ENCODE results near the gene HIVEP3.

The HIVEP3 gene

GRCh38 chr1:41849211-41849759 lies 69.4 kb downstream of the HIVEP3 start:
- DNase-seq (ENCODE audit: low read depth in 2 of 2, low spot score in 1 of 2) = no peak

GRCh38 chr1:41848216-41848952 lies 70.3 kb downstream of the HIVEP3 start:
- DNase-seq (ENCODE audit: low read depth in 2 of 2, low spot score in 1 of 2) = no peak

GRCh38 chr1:41847733-41848132 lies 71.0 kb downstream of the HIVEP3 start:
- no peak for DNase-seq (ENCODE audit: low read depth in 2 of 2, low spot score in 1 of 2)

- DNase-seq (ENCODE audit: low read depth in 2 of 2, low spot score in 1 of 2) = no peak
Observed at GRCh38 chr1:41846625-41847405, 71.9 kb downstream of the HIVEP3 start.

- DNase-seq (ENCODE audit: low read depth in 2 of 2, low spot score in 1 of 2) = no peak
Observed at GRCh38 chr1:41844781-41845272, 73.9 kb downstream of the HIVEP3 start.

GRCh38 chr1:41844255-41844654 lies 74.5 kb downstream of the HIVEP3 start:
- DNase-seq (ENCODE audit: low read depth in 2 of 2, low spot score in 1 of 2) = no peak

GRCh38 chr1:41842993-41843755 lies 75.5 kb downstream of the HIVEP3 start:
- no peak for DNase-seq (ENCODE audit: low read depth in 2 of 2, low spot score in 1 of 2)

- DNase-seq (ENCODE audit: low read depth in 2 of 2, low spot score in 1 of 2) = no peak
Observed at GRCh38 chr1:41842326-41842725, 76.4 kb downstream of the HIVEP3 start.

- no peak for DNase-seq (ENCODE audit: low read depth in 2 of 2, low spot score in 1 of 2)
Observed at GRCh38 chr1:41840592-41841246, 78.0 kb downstream of the HIVEP3 start.

- no peak for DNase-seq (ENCODE audit: low read depth in 2 of 2, low spot score in 1 of 2)
Observed at GRCh38 chr1:41838266-41838665, 80.5 kb downstream of the HIVEP3 start.

- no peak for DNase-seq (ENCODE audit: low read depth in 2 of 2, low spot score in 1 of 2)
Observed at GRCh38 chr1:41837691-41838090, 81.0 kb downstream of the HIVEP3 start.

GRCh38 chr1:41835485-41835884 lies 83.2 kb downstream of the HIVEP3 start:
- DNase-seq (ENCODE audit: low read depth in 2 of 2, low spot score in 1 of 2) = no peak

GRCh38 chr1:41833519-41834000 lies 85.2 kb downstream of the HIVEP3 start:
- no peak for DNase-seq (ENCODE audit: low read depth in 2 of 2, low spot score in 1 of 2)

GRCh38 chr1:41830726-41831125 lies 88.0 kb downstream of the HIVEP3 start:
- DNase-seq (ENCODE audit: low read depth in 2 of 2, low spot score in 1 of 2) = no peak

- no peak for DNase-seq (ENCODE audit: low read depth in 2 of 2, low spot score in 1 of 2)
Observed at GRCh38 chr1:41827991-41828570, 90.6 kb downstream of the HIVEP3 start.

GRCh38 chr1:41823471-41823870 lies 95.3 kb downstream of the HIVEP3 start:
- DNase-seq (ENCODE audit: low read depth in 2 of 2, low spot score in 1 of 2) = no peak

- no peak for DNase-seq (ENCODE audit: low read depth in 2 of 2, low spot score in 1 of 2)
Observed at GRCh38 chr1:41822866-41823265, 95.9 kb downstream of the HIVEP3 start.

GRCh38 chr1:41819843-41820242 lies 98.9 kb downstream of the HIVEP3 start:
- DNase-seq (ENCODE audit: low read depth in 2 of 2, low spot score in 1 of 2) = no peak

GRCh38 chr1:41819069-41819468 lies 99.7 kb downstream of the HIVEP3 start:
- DNase-seq (ENCODE audit: low read depth in 2 of 2, low spot score in 1 of 2) = no peak

- DNase-seq (ENCODE audit: low read depth in 2 of 2, low spot score in 1 of 2) = no peak
Observed at GRCh38 chr1:41816061-41816460, 102.7 kb downstream of the HIVEP3 start.

Data from stimulated activated CD8-positive, alpha-beta memory T cell treated with anti-CD3 and anti-CD28 coated beads, Interleukin-4, amount 100 ng/mL, for 4 hours (primary cell).